ENCODE results near the gene TMEM161A. TPM values are rescaled to one million over a fixed set of nuclear protein-coding genes. Genes with fewer than 3 reads are reported as not detected.

TMEM161A gene
- total and polyA plus RNA-seq, 2 of the 13 experiments (the other 11 are each of a cell fraction or from before 2014, with no cell fraction given) = 25.9 to 31.4 TPM

DNA sequence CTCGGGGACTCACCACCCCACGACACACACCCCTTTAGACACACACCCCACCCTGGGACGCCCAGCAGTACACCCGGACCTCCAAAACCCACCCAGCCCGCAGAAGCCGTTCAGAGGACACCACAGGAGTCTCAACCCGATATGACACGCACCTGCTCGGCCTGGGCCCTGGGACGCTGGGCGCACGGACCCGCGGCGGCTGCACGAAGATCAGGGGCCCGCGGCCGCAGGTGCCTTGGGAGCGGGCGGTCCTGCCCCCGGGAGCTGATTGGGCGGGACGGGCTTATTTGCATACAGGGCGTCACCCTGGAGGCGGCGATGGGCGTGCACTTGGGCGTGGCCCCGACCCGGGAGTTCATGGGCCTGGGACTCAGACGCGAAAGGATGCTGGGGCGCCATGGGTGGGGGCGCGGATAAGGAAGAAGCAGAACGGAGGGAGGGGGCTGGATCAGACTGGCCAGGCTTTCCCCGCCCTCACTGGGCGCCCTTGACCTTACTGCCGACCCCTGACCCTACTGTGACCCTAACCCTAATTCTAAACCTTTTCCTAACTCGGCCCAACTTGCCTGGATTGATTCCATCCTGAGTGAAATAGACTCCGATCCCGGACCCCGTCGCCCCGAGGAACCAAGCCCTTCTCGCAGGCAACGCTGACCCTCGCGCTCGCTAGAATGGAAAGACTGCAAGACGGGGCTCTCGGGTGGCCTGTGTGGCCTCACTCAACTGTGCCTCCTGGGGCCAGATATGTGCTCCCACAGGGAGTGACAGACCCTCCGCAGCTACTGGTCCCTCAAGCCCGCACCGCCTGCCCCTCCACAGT, 32.0 kb upstream of the TMEM161A start, which contains the start of gene MEF2B (continued):
- TF ChIP-seq PRDM4 (CRISPR knock-in tag; IDR thresholded peaks at IDR 0.05; ENCODE audit: borderline replicate concordance) = no peak
- TF ChIP-seq NFKBIZ (CRISPR knock-in tag; IDR thresholded peaks at IDR 0.05) = no peak
- TF ChIP-seq HOXA7 (CRISPR knock-in tag; IDR thresholded peaks at IDR 0.05) = no peak
- no peak for TF ChIP-seq FLYWCH1 (CRISPR knock-in tag; IDR thresholded peaks at IDR 0.05)
- TF ChIP-seq MXD3 (CRISPR knock-in tag; IDR thresholded peaks at IDR 0.05) = no peak
- TF ChIP-seq RERE (CRISPR knock-in tag; IDR thresholded peaks at IDR 0.05; ENCODE audit: low read depth) = no peak
- no peak for TF ChIP-seq RXRB (CRISPR knock-in tag; IDR thresholded peaks at IDR 0.05; ENCODE audit: borderline replicate concordance)
- TF ChIP-seq, protein P1, sequence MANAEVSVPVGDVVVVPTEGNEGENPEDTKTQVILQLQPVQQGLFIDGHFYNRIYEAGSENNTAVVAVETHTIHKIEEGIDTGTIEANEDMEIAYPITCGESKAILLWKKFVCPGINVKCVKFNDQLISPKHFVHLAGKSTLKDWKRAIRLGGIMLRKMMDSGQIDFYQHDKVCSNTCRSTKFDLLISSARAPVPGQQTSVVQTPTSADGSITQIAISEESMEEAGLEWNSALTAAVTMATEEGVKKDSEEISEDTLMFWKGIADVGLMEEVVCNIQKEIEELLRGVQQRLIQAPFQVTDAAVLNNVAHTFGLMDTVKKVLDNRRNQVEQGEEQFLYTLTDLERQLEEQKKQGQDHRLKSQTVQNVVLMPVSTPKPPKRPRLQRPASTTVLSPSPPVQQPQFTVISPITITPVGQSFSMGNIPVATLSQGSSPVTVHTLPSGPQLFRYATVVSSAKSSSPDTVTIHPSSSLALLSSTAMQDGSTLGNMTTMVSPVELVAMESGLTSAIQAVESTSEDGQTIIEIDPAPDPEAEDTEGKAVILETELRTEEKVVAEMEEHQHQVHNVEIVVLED (CRISPR knock-in tag; IDR thresholded peaks at IDR 0.05; ENCODE audit: borderline replicate concordance) = 0 out of 2 replicates have a peak, but pooled peaks have one; percentile 16
- 0 out of 2 replicates have a peak, but pooled peaks have one; percentile 19 for TF ChIP-seq PAXIP1 (CRISPR knock-in tag; conservative IDR thresholded peaks at IDR 0.05)
- TF ChIP-seq MLLT10 (CRISPR knock-in tag; IDR thresholded peaks at IDR 0.05) = no peak
- TF ChIP-seq U2AF1 (optimal IDR thresholded peaks at IDR 0.05; ENCODE audit: low read depth, low read length) = no peak
